ENCODE results near the gene SHISA5. TPM values are rescaled to one million over a fixed set of nuclear protein-coding genes. Genes with fewer than 3 reads are reported as not detected.

SHISA5 gene
- total and polyA plus RNA-seq, 10 of the 15 experiments (the other 5 are each of a cell fraction or from before 2014, with no cell fraction given) = 17.1 to 148 (median 67.3) TPM

DNA sequence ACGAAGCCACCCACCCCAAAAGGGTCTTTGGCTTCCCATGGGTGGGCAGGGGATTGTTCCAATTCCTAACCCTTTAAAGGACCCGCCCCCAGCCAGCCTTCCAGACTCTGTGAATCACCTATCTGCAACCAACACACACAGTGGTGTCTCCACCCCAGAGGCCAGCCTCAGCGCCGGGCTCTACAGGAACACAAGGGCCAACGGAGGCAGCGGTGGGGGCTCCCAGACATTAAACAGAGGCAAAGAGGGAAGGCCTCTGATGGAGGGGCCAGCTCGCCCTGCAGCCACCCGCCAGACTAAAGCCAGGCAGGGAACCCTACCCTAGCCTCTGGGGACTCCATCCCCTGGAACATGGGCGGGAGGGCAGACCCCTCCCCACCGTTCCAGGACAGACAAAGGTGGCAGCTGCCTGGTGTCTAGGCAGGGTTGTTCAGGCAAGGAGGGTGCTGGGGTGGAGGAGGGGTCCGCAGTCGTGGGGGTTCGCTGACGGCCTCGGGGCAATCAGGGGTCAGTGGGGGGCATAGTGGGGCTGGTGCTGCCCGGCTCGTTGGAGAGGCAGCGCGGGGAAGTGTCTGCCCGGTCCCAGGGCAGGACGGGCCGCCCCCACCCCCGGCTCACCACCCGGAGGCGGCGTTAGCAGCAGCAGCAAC, 448 bp downstream of the SHISA5 start:
- ChIA-PET RAD21 (ENCODE audit: unreplicated experiment) (interaction anchor here (1.0 kb wide), 1 partner anchor 30 kb away, joined by 3 read pairs; no protein-coding TSS in a partner anchor), SMC1A (ENCODE audit: uncharacterized antibody, unreplicated experiment) (interaction anchor here (0.6 to 1.0 kb wide), 4 partner anchors 30 to 67 kb away, joined by 3 to 5 read pairs (median 3); no protein-coding TSS in a partner anchor), CTCF (interaction anchor here (0.9 to 2.1 kb wide), 3 partner anchors 31 to 159 kb away, joined by 3 to 13 read pairs (median 7); partner anchors contain the start of gene CELSR3), POLR2A (interaction anchor here (0.6 to 1.2 kb wide), 4 partner anchors 25 to 574 kb away, joined by 3 to 11 read pairs (median 6); no protein-coding TSS in a partner anchor)
- Histone ChIP-seq H3K9ac (ENCODE audit: control insufficient read depth, insufficient read depth, low read length) (peak overlapping the region; percentile 70), H3K79me2 (ENCODE audit: control insufficient read depth, insufficient read depth, low read length) (no peaks in the 10 kb centered on the region), H3K27me3 (replicated peaks in 1 of 2; ENCODE audit: control insufficient read depth in 2 of 2, insufficient read depth in 2 of 2, low read length in 1 of 2) (no peaks in the 10 kb centered on the region), H4K20me1 (ENCODE audit: control insufficient read depth, insufficient read depth) (no peaks in the 10 kb centered on the region), H3K27ac (ENCODE audit: control insufficient read depth, insufficient read depth) (no peak overlapping the region), H3K9me3 (replicated peaks; ENCODE audit: control insufficient read depth, insufficient read depth, low read length) (no peaks in the 10 kb centered on the region; the same call in 2 of the 3 replicates), H3K36me3 (ENCODE audit: control insufficient read depth in 2 of 2, insufficient read depth in 2 of 2, low read length in 1 of 2) (no peaks in the 10 kb centered on the region), H2AFZ (ENCODE audit: control insufficient read depth, low read depth, low read length) (peak overlapping the region; percentile 93), H3K4me1 (ENCODE audit: control insufficient read depth, insufficient read depth, low read length) (peaks cover 6% of the 10 kb centered on the region), H3K4me2 (ENCODE audit: control insufficient read depth, insufficient read depth) (peak overlapping the region; percentile 96), H3K4me3 (peak overlapping the region; percentile 73)
- no TSS peak for BruUV-seq (replicated peaks)
- TF ChIP-seq NBN (IDR thresholded peaks at IDR 0.05) (no peak), TARDBP (IDR thresholded peaks at IDR 0.05; ENCODE audit: borderline replicate concordance) (no peak), MXI1 (IDR thresholded peaks at IDR 0.05; ENCODE audit: low read depth, low read length) (no peak), NFYA (IDR thresholded peaks at IDR 0.05; ENCODE audit: borderline replicate concordance, low read depth, low read length) (no peak), NFYB (IDR thresholded peaks at IDR 0.05; ENCODE audit: insufficient read depth, low read depth, low read length) (no peak), BRCA1 (IDR thresholded peaks at IDR 0.05; ENCODE audit: low read depth, low read length) (no peak), STAT3 (IDR thresholded peaks at IDR 0.05; ENCODE audit: low read depth, low read length) (no peak), IKZF1 (conservative IDR thresholded peaks at IDR 0.05) (0 out of 2 replicates have a peak, but pooled peaks have one; percentile 8), EED (IDR thresholded peaks at IDR 0.05; ENCODE audit: low read depth) (no peak), NR2F1 (conservative IDR thresholded peaks at IDR 0.05) (0 out of 2 replicates have a peak, but pooled peaks have one; percentile 38), POLR2A (IDR thresholded peaks at IDR 0.05; ENCODE audit: low read depth, low read length) (no peak), DPF2 (IDR thresholded peaks at IDR 0.05) (0 out of 2 replicates have a peak, but pooled peaks have one; percentile 10), NR2C2 (IDR thresholded peaks at IDR 0.05; ENCODE audit: borderline replicate concordance, control insufficient read depth, insufficient read length, low read depth) (no peak)
- TF ChIP-seq, protein P1, sequence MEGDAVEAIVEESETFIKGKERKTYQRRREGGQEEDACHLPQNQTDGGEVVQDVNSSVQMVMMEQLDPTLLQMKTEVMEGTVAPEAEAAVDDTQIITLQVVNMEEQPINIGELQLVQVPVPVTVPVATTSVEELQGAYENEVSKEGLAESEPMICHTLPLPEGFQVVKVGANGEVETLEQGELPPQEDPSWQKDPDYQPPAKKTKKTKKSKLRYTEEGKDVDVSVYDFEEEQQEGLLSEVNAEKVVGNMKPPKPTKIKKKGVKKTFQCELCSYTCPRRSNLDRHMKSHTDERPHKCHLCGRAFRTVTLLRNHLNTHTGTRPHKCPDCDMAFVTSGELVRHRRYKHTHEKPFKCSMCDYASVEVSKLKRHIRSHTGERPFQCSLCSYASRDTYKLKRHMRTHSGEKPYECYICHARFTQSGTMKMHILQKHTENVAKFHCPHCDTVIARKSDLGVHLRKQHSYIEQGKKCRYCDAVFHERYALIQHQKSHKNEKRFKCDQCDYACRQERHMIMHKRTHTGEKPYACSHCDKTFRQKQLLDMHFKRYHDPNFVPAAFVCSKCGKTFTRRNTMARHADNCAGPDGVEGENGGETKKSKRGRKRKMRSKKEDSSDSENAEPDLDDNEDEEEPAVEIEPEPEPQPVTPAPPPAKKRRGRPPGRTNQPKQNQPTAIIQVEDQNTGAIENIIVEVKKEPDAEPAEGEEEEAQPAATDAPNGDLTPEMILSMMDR (IDR thresholded peaks at IDR 0.05 in 2 of 3, conservative IDR thresholded peaks at IDR 0.05 in 1 of 3; ENCODE audit: control insufficient read depth in 2 of 3, extremely low read depth in 1 of 3, insufficient read depth in 1 of 3, low read depth in 3 of 3, low read length in 3 of 3) = no peak
- TF ChIP-seq, protein P2, sequence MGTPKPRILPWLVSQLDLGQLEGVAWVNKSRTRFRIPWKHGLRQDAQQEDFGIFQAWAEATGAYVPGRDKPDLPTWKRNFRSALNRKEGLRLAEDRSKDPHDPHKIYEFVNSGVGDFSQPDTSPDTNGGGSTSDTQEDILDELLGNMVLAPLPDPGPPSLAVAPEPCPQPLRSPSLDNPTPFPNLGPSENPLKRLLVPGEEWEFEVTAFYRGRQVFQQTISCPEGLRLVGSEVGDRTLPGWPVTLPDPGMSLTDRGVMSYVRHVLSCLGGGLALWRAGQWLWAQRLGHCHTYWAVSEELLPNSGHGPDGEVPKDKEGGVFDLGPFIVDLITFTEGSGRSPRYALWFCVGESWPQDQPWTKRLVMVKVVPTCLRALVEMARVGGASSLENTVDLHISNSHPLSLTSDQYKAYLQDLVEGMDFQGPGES (IDR thresholded peaks at IDR 0.05) = no peak
- TF ChIP-seq, protein P3, sequence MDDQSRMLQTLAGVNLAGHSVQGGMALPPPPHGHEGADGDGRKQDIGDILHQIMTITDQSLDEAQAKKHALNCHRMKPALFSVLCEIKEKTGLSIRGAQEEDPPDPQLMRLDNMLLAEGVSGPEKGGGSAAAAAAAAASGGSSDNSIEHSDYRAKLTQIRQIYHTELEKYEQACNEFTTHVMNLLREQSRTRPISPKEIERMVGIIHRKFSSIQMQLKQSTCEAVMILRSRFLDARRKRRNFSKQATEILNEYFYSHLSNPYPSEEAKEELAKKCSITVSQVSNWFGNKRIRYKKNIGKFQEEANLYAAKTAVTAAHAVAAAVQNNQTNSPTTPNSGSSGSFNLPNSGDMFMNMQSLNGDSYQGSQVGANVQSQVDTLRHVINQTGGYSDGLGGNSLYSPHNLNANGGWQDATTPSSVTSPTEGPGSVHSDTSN (IDR thresholded peaks at IDR 0.05; ENCODE audit: insufficient replicate concordance, low read depth, low read length) = no peak
- ATAC-seq = no peak
- DNase-seq (ENCODE audit: low read depth, low spot score) = no peak
- in situ Hi-C loops (cut with MboI) = no loop called here
- intact Hi-C loops (cut with micrococcal nuclease; ENCODE audit: unreplicated experiment) = no loop called here
- no peak for FAIRE-seq
- 23% methylated on average over 21 of the region's 26 CpGs for WGBS (ENCODE audit: insufficient coverage, insufficient replicate concordance, low lambda C conversion rate, missing lambda C conversion rate)
